ENCODE measurements around the gene SEMA4D.

DNA sequence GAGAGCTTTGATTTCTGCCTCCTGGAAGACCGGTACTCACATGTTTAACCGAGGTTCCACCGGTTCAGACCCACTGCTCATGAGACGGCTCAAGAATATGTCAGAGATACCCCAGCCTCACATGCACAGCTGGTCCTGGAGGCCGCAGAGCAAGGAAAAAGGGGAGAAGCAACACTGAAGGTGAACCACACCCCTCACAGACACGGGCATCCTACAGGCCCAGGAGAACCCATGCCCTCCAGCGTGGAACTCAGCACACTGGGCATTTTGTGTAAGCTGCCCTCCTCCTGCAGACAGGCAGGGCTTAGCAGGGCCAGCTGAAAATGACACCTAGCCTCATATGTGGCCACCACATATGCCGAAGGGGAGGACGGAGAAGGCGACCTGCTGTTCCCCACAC lies 37.4 kb downstream of the SEMA4D start:
- TF ChIP-seq POLR2A (IDR thresholded peaks at IDR 0.05; ENCODE audit: low read depth): no peak
- TF ChIP-seq POLR2AphosphoS5 (IDR thresholded peaks at IDR 0.05): no peak
